Neutrophil (primary cell): ENCODE measurements around the gene SLC25A21.

Experiments used
- H3K27ac ChIP-seq: fragments of 200-600 bp; sonication (generic); 2 replicates; pipeline ENCODE4 v1.5.1; 2016; ENCODE audit warnings: mild to moderate bottlenecking, moderate library complexity
- H3K27me3 ChIP-seq: fragments of 200-600 bp; sonication (generic); 2 replicates; pipeline ENCODE4 v1.6.0; 2016; ENCODE audit warnings: mild to moderate bottlenecking
- H3K36me3 ChIP-seq: fragments of 200-600 bp; sonication (generic); 2 replicates; pipeline ENCODE4 v1.5.1; 2017
- H3K4me1 ChIP-seq, 2 experiments: fragments of 200-600 bp in 1 of 2; sonication (generic) in 1 of 2; 1 replicate in 1 of 2; 2 replicates in 1 of 2; pipeline versions ENCODE4 v1.5.1 to v1.6.1; 2013 to 2016; ENCODE audit warnings: low read depth in 1 of 2, low read length in 1 of 2, mild to moderate bottlenecking in 1 of 2, moderate library complexity in 1 of 2; ENCODE audit not compliant: control insufficient read depth in 1 of 2, insufficient read depth in 1 of 2
- H3K4me3 ChIP-seq, 2 experiments: fragments of 200-600 bp in 1 of 2; sonication (generic) in 1 of 2; 1 replicate in 1 of 2; 2 replicates in 1 of 2; pipeline ENCODE4 v1.5.1; 2013 to 2016; ENCODE audit warnings: low read depth in 1 of 2, low read length in 1 of 2, mild to moderate bottlenecking in 1 of 2, moderate library complexity in 1 of 2
- H3K9me3 ChIP-seq: fragments of 200-600 bp; sonication (generic); 2 replicates; pipeline ENCODE4 v1.5.1; 2016
- TF ChIP-seq, protein P1 (sequence below): fragments of 200-600 bp; sonication (generic); IDR thresholded peaks from 2 replicates; pipeline ENCODE4 v1.5.1; 2016; ENCODE audit warnings: antibody characterized with exemption

The SLC25A21 gene

GRCh38 chr14:36717363-36717762, 455.0 kb downstream of the SLC25A21 start:
- no peaks in the 10 kb centered on the region for H3K4me1 ChIP-seq
- no peak overlapping the region for H3K27ac ChIP-seq
- no peaks in the 10 kb centered on the region for H3K9me3 ChIP-seq
- H3K4me3 ChIP-seq: no peak overlapping the region
- H3K36me3 ChIP-seq: no peaks in the 10 kb centered on the region
- no peaks in the 10 kb centered on the region for H3K27me3 ChIP-seq
- TF ChIP-seq, protein P1, sequence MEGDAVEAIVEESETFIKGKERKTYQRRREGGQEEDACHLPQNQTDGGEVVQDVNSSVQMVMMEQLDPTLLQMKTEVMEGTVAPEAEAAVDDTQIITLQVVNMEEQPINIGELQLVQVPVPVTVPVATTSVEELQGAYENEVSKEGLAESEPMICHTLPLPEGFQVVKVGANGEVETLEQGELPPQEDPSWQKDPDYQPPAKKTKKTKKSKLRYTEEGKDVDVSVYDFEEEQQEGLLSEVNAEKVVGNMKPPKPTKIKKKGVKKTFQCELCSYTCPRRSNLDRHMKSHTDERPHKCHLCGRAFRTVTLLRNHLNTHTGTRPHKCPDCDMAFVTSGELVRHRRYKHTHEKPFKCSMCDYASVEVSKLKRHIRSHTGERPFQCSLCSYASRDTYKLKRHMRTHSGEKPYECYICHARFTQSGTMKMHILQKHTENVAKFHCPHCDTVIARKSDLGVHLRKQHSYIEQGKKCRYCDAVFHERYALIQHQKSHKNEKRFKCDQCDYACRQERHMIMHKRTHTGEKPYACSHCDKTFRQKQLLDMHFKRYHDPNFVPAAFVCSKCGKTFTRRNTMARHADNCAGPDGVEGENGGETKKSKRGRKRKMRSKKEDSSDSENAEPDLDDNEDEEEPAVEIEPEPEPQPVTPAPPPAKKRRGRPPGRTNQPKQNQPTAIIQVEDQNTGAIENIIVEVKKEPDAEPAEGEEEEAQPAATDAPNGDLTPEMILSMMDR: no peak

GRCh38 chr14:36716614-36717184, 455.7 kb downstream of the SLC25A21 start:
- no peaks in the 10 kb centered on the region for H3K9me3 ChIP-seq
- H3K4me1 ChIP-seq: no peaks in the 10 kb centered on the region
- H3K36me3 ChIP-seq: no peaks in the 10 kb centered on the region
- H3K27me3 ChIP-seq: no peaks in the 10 kb centered on the region
- TF ChIP-seq, protein P1: no peak
- H3K27ac ChIP-seq: no peak overlapping the region
- no peak overlapping the region for H3K4me3 ChIP-seq

GRCh38 chr14:36713960-36714703, 458.3 kb downstream of the SLC25A21 start:
- no peak overlapping the region for H3K4me3 ChIP-seq
- no peaks in the 10 kb centered on the region for H3K36me3 ChIP-seq
- no peaks in the 10 kb centered on the region for H3K9me3 ChIP-seq
- H3K27me3 ChIP-seq: no peaks in the 10 kb centered on the region
- H3K4me1 ChIP-seq: no peaks in the 10 kb centered on the region
- no peak overlapping the region for H3K27ac ChIP-seq
- TF ChIP-seq, protein P1: no peak

- Histone ChIP-seq H3K4me1 (no peaks in the 10 kb centered on the region), H3K9me3 (no peaks in the 10 kb centered on the region), H3K36me3 (no peaks in the 10 kb centered on the region), H3K4me3 (no peak overlapping the region), H3K27me3 (no peaks in the 10 kb centered on the region), H3K27ac (no peak overlapping the region)
- TF ChIP-seq, protein P1: no peak
Observed at GRCh38 chr14:36707570-36707969, 464.8 kb downstream of the SLC25A21 start.

DNA sequence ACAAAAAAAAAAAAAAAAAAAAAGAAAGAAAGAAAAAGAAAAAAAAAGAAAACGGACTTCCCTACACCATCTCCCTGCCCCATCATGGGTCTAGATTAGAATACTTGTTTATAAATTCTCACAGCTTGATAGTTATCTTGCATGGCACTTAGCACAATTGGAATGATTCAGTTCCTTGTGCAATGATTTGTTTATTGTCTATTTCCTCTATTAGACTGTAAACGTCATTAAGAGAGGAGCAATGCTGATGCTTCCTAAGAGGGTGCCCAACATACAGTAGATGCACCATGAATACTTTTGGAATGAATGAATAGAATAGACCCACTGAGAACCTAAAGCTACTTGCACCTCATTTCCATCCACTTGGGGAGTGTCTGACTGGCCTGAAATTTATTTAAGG, 469.9 kb downstream of the SLC25A21 start:
- TF ChIP-seq, protein P1: no peak
- no peaks in the 10 kb centered on the region for H3K36me3 ChIP-seq
- no peak overlapping the region for H3K4me3 ChIP-seq
- H3K27ac ChIP-seq: no peak overlapping the region
- H3K27me3 ChIP-seq: no peaks in the 10 kb centered on the region
- H3K4me1 ChIP-seq: no peaks in the 10 kb centered on the region
- no peaks in the 10 kb centered on the region for H3K9me3 ChIP-seq
